Left lung (tissue), 10 donors: ENCODE data around the gene MRAP. TPM values are rescaled to one million over a fixed set of nuclear protein-coding genes. Genes with fewer than 3 reads are reported as not detected.

ENCODE experiments used
- ATAC-seq: fragments of 200-7000 bp; cut with Tn5 transposase; one replicate; pipeline ENCODE4 v1.9.1; 2020; ENCODE audit warnings: moderate library complexity
- DNase-seq, 4 donors: peaks; one replicate each; pipeline ENCODE4 v3.0.0-alpha.2; 2013 to 2020
- H3K27ac ChIP-seq, 2 donors: fragments of 200-600 bp; sonication (generic) in 1 of 2; one replicate each; pipeline versions ENCODE4 v1.5.0 to v1.8.0; 2020 to 2021
- H3K27me3 ChIP-seq, 2 donors: fragments of 200-600 bp; sonication (generic) in 1 of 2; one replicate each; pipeline versions ENCODE4 v1.5.0 to v1.8.0; 2020 to 2021
- H3K36me3 ChIP-seq, 2 donors: fragments of 200-600 bp; sonication (generic) in 1 of 2; one replicate each; pipeline versions ENCODE4 v1.5.0 to v1.8.0; 2020 to 2021
- H3K4me1 ChIP-seq, 2 donors: fragments of 200-600 bp; one replicate each; pipeline ENCODE4 v1.8.0; 2021
- H3K4me3 ChIP-seq, 2 donors: fragments of 200-600 bp; sonication (generic) in 1 of 2; one replicate each; pipeline versions ENCODE4 v1.5.0 to v1.8.0; 2020 to 2021; ENCODE audit warnings: mild to moderate bottlenecking in 1 of 2
- H3K9me3 ChIP-seq, 2 donors: fragments of 200-600 bp; sonication (generic) in 1 of 2; one replicate each; pipeline versions ENCODE4 v1.5.0 to v1.8.0; 2020 to 2021
- intact Hi-C, 2 donors: fragments of 100-400 bp; cut with DNase I; formaldehyde crosslinking; loops; one replicate each; pipeline versions ENCODE4 v1.11.2 to v1.14.2; 2022
- polyA plus RNA-seq, 6 donors: library from polyadenylated mRNA; unstranded; fragments of 120-200 nt; gene quantifications; one replicate each; pipeline ENCODE4 v1.2.1, GENCODE V29; 2013; ENCODE audit not compliant: insufficient read length in 6 of 6
- total RNA-seq, 2 donors: library from RNA; stranded (reverse); fragmentation: NEBNext Ultra II Directional; extraction: Animal tissue kit (Norgen Biotek cat#: 25700); gene quantifications; one replicate each; pipeline ENCODE4 v1.2.1, GENCODE V29; 2021
- TF ChIP-seq, protein P1 (sequence below), 2 donors: fragments of 200-600 bp; sonication (generic) in 1 of 2; IDR thresholded peaks; one replicate each; pipeline versions ENCODE4 v1.5.0 to v1.8.0; 2021; ENCODE audit warnings: antibody characterized with exemption in 2 of 2
- donor health status: DM: no; HTN: yes; CAD: no.
- donor health status: DM: no; HTN: no; CAD: no.

The MRAP gene
- total and polyA plus RNA-seq, 8 donors = 0.29 to 0.69 (median 0.38) TPM; not detected in 2

DNA sequence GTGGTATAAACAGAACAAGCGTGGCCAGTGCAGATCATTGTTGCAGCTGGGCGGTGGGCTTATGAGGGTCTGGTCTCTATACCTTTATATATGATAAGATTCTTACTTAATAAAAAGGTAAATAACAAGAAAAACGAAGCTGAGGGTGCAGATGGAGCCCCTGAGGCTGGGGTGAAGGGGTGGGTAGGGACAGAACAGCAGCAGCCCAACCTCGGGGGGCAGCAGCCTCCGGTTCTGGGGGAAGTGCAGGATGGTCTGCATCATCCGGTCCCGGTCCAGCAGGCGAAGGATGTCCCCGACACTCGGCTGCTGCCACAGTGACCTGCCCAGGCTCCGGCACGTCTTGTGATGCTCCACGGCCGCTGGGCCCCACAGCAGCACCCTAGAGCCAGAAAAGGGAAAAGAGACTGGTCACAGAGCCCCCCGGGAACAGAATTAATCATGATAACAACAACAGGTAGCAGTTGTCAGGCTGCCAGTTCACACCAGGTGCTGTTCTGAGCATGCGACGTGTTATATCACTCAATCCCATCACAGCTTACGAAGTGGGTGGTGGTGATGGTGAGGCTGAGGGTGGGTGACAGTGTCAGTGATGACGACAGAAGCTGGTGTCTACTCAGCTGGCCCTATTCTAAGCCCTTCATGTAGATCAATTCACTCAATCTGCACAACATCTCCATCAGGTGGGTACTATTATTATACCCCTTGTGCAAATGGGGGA lies 35.5 kb downstream of the MRAP start:
- TF ChIP-seq, protein P1, sequence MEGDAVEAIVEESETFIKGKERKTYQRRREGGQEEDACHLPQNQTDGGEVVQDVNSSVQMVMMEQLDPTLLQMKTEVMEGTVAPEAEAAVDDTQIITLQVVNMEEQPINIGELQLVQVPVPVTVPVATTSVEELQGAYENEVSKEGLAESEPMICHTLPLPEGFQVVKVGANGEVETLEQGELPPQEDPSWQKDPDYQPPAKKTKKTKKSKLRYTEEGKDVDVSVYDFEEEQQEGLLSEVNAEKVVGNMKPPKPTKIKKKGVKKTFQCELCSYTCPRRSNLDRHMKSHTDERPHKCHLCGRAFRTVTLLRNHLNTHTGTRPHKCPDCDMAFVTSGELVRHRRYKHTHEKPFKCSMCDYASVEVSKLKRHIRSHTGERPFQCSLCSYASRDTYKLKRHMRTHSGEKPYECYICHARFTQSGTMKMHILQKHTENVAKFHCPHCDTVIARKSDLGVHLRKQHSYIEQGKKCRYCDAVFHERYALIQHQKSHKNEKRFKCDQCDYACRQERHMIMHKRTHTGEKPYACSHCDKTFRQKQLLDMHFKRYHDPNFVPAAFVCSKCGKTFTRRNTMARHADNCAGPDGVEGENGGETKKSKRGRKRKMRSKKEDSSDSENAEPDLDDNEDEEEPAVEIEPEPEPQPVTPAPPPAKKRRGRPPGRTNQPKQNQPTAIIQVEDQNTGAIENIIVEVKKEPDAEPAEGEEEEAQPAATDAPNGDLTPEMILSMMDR (IDR thresholded peaks at IDR 0.05) = no peak
- intact Hi-C loops = no loop called here
- DNase-seq (no peak), ATAC-seq (no peak)
- no peaks in the 10 kb centered on the region for H3K27me3 ChIP-seq
- H3K9me3 ChIP-seq = no peaks in the 10 kb centered on the region
- no peak overlapping the region for H3K4me3 ChIP-seq
- peaks cover 0 to 91% of the 10 kb centered on the region in 2 donors for H3K36me3 ChIP-seq
- no peaks in the 10 kb centered on the region for H3K4me1 ChIP-seq
- H3K27ac ChIP-seq = no peak overlapping the region

DNA sequence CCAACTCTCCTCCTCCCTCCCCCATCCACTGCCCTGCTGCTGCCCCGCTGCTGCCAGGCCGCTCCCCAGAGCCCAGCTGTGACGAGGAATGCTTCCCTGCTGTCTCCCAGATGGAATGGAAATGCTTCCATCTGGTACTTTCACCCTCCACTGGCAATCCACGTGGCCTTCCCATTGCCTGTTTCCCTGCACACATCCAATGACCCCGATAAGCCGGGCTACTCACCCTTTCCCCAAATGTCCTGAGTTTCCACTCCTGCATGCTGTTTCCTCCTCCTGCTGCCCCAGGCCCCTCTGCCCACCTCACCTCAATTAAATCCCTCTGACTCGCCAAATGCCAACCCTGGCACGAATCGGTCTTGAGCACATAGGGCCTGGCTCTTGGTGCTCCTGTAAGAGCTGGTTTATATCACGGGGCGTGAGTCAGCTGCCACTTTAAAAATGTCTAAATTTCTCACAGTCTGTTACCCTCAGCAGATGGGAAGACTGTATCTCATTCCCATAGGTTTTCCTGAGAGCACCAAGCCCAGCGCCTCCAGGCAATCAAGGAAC lies 36.4 kb downstream of the MRAP start:
- H3K4me3 ChIP-seq = no peak overlapping the region
- intact Hi-C loops = no loop called here
- H3K36me3 ChIP-seq = peaks cover 0 to 92% of the 10 kb centered on the region in 2 donors
- H3K27ac ChIP-seq = no peak overlapping the region
- H3K27me3 ChIP-seq = no peaks in the 10 kb centered on the region
- TF ChIP-seq, protein P1 (IDR thresholded peaks at IDR 0.05) = no peak
- DNase-seq = no peak
- no peaks in the 10 kb centered on the region for H3K9me3 ChIP-seq
- ATAC-seq = no peak
- H3K4me1 ChIP-seq = no peaks in the 10 kb centered on the region

DNA sequence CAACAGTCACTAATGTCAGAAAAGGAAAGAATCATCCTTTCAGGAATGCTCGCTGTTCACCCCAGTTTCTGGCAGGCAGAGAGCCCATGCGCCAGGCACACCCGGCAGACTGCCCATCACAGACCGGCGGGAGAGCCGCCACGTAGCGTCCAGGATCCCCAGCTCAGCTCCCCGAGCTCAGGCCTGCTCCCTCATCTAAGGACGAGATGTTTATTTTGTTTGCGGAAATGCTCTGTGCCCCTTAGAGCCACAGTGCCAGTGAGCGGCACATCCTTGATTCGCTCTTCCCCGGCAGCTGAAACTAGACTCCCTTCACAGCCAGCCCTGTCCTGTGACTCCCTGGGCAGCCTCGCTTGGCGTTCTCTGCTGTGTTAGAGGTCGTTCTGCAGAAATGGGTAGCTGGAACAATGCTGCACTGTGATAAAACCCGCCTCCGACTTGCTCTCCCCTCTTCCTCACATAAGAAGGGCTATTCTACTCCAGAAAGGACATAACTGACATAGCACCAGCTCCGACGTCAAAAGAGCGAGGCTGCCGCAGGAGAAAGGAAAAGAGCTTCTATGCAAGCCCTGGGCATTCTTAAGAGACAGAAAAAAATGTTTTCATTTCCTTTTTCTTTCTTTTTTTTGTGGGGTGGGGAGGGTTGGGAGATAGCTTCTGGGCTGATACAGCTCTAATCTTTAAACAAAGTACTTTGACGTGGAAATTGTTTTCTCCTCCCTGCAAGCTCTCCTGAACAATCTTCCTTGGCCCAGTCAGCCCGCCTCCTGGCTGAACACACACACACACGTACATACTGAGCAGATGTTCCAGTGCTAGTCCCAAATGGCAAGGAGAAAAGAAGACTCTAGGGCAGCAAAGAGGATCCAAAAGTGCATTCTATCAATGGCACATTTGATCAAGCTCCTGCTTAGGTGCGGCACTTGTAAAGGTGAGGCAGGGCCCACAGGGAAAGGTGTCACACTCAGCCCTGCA lies 37.2 kb downstream of the MRAP start:
- peaks cover 0 to 94% of the 10 kb centered on the region in 2 donors for H3K36me3 ChIP-seq
- intact Hi-C loops = no loop called here
- TF ChIP-seq, protein P1 (IDR thresholded peaks at IDR 0.05) = no peak
- no peaks in the 10 kb centered on the region for H3K27me3 ChIP-seq
- no peak for ATAC-seq
- H3K4me3 ChIP-seq = no peak overlapping the region
- H3K9me3 ChIP-seq = no peaks in the 10 kb centered on the region
- no peaks in the 10 kb centered on the region for H3K4me1 ChIP-seq
- H3K27ac ChIP-seq = no peak overlapping the region
- no peak for DNase-seq

DNA sequence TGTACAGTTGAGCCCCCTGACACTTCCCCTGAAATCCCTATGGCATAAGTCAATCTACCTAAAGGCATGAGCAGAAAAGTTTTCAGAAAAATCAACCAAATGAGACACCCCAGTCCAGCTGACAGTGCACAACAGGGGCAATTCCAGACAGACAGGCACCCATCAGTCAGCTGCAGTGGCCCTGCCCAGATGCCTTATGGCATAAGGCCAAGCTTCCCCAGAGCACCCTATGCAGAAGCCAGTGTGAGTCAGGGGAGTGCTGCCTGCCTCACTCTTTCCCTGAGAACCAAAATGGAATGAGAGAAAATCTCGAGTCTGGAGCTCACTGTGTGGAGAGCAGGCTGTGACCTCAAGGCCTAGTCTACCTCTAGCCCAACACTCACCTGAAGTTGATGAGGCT lies 38.1 kb downstream of the MRAP start:
- Histone ChIP-seq H3K4me3 (no peak overlapping the region), H3K27ac (no peak overlapping the region), H3K27me3 (no peaks in the 10 kb centered on the region), H3K4me1 (no peaks in the 10 kb centered on the region), H3K36me3 (peaks cover 0 to 94% of the 10 kb centered on the region in 2 donors), H3K9me3 (no peaks in the 10 kb centered on the region)
- no peak for ATAC-seq
- intact Hi-C loops = no loop called here
- no peak for DNase-seq
- TF ChIP-seq, protein P1 (IDR thresholded peaks at IDR 0.05) = no peak

DNA sequence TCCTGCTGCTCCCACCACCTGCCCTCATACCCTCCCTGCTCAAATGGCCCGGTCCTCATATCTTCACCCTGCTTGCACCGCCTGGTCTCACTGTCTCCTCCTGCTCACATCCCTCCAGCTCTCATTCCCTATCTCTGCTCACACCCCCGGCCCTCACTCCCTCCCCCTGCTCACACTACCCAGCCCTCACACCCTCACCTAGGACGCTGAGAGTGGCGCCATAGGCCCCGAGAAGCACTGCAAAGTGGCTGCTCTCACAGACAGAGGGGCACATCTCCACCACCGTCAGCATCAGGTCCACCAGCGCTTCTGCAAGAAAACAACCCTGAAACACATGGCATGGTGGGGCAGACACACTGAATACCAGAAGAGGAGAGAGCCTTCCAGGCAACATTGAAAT lies 38.6 kb downstream of the MRAP start:
- intact Hi-C loops = no loop called here
- Histone ChIP-seq H3K36me3 (peaks cover 0 to 92% of the 10 kb centered on the region in 2 donors), H3K27me3 (no peaks in the 10 kb centered on the region), H3K4me3 (no peak overlapping the region), H3K9me3 (no peaks in the 10 kb centered on the region), H3K27ac (no peak overlapping the region), H3K4me1 (no peaks in the 10 kb centered on the region)
- ATAC-seq = no peak
- TF ChIP-seq, protein P1 (IDR thresholded peaks at IDR 0.05) = no peak
- no peak for DNase-seq
